ENCODE data around the gene RBM47. TPM values are rescaled to one million over a fixed set of nuclear protein-coding genes. Genes with fewer than 3 reads are reported as not detected.

Gene RBM47
- total and polyA plus RNA-seq, 3 donors from 2014 or later, result 17.8 to 95.1 (median 51.7) TPM

GRCh38 chr4:40584517-40585141 lies 45.0 kb downstream of the RBM47 start:
- intact Hi-C loops (cut with DNase I; ENCODE audit: low total_unique reads), result no loop called here
- Histone ChIP-seq H3K9me3 (no peaks in the 10 kb centered on the region), H3K27ac (no peak overlapping the region), H3K4me1 (peaks cover 15% of the 10 kb centered on the region), H3K27me3 (no peaks in the 10 kb centered on the region), H3K36me3 (ENCODE audit: low read depth, missing control alignments) (no peaks in the 10 kb centered on the region), H3K4me3 (no peak overlapping the region)
- no peak for DNase-seq
- WGBS, 2 donors, result 89 to 94% methylated on average over 3 of the region's 3 CpGs
- TF ChIP-seq, protein P1, sequence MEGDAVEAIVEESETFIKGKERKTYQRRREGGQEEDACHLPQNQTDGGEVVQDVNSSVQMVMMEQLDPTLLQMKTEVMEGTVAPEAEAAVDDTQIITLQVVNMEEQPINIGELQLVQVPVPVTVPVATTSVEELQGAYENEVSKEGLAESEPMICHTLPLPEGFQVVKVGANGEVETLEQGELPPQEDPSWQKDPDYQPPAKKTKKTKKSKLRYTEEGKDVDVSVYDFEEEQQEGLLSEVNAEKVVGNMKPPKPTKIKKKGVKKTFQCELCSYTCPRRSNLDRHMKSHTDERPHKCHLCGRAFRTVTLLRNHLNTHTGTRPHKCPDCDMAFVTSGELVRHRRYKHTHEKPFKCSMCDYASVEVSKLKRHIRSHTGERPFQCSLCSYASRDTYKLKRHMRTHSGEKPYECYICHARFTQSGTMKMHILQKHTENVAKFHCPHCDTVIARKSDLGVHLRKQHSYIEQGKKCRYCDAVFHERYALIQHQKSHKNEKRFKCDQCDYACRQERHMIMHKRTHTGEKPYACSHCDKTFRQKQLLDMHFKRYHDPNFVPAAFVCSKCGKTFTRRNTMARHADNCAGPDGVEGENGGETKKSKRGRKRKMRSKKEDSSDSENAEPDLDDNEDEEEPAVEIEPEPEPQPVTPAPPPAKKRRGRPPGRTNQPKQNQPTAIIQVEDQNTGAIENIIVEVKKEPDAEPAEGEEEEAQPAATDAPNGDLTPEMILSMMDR (IDR thresholded peaks at IDR 0.05), result no peak
- no peak for TF ChIP-seq POLR2A (IDR thresholded peaks at IDR 0.05)

DNA sequence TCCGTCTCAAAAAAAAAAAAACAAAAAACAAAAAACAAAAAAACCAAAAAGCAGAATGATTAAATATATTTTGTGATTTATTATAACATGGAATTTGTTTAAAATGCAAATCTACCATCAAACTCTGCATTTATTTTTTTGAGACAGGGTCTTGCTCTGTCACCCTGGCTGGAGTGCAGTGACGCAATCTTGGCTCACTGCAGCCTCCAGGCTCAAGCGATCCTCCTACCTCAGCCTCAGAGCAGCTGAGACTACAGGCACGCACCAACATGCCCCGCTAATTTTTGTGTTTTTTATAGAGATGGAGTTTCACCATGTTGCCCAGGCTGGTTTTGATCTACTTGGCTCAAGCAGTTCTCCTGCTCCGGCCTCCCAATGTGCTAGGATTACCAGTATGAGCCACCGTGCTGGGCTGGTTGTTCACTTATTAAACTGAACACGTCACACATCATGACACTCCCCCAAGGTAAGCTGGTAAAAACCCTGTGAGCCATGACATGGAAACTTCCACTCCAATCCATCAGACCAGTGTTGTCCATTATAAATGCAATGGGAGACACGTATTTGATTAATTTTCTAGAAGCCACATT lies 45.7 kb downstream of the RBM47 start:
- TF ChIP-seq, protein P1 (IDR thresholded peaks at IDR 0.05), result no peak
- TF ChIP-seq POLR2A (IDR thresholded peaks at IDR 0.05), result no peak

DNA sequence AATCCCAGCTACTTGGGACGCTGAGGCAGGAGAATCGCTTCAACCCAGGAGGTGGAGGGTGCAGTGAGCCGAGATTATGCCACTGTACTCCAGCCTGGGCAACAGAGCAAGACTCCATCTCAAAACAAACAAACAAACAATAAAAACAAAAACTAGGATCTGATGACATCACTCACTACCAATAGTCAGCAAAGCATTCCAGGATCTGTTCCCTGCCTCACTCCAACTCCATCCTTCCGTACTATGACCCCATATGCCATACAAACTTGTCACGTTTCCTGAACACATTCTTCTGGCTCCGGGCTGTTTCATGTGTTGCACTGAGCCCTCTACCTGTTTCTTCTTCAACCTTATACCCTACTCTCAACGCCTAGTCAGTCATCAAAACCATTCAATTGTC lies 47.3 kb downstream of the RBM47 start:
- DNase-seq, result no peak
- Histone ChIP-seq H3K27ac (no peak overlapping the region), H3K4me3 (no peak overlapping the region), H3K27me3 (no peaks in the 10 kb centered on the region), H3K4me1 (peaks cover 24% of the 10 kb centered on the region), H3K9me3 (no peaks in the 10 kb centered on the region), H3K36me3 (ENCODE audit: low read depth, missing control alignments) (no peaks in the 10 kb centered on the region)
- TF ChIP-seq, protein P1 (IDR thresholded peaks at IDR 0.05), result no peak
- TF ChIP-seq POLR2A (IDR thresholded peaks at IDR 0.05), result no peak
- 84 to 88% methylated on average over 7 of the region's 7 CpGs for WGBS, 2 donors
- intact Hi-C loops (cut with DNase I; ENCODE audit: low total_unique reads), result no loop called here

More for the DNA sequence above, 45.7 kb downstream of the RBM47 start:
- H3K27ac ChIP-seq, result no peak overlapping the region
- no peak for DNase-seq
- H3K4me1 ChIP-seq, result peaks cover 15% of the 10 kb centered on the region
- H3K9me3 ChIP-seq, result no peaks in the 10 kb centered on the region
- H3K4me3 ChIP-seq, result no peak overlapping the region
- intact Hi-C loops (cut with DNase I; ENCODE audit: low total_unique reads), result no loop called here
- no peaks in the 10 kb centered on the region for H3K36me3 ChIP-seq (ENCODE audit: low read depth, missing control alignments)
- 95% methylated on average over 9 of the region's 9 CpGs for WGBS, 2 donors
- no peaks in the 10 kb centered on the region for H3K27me3 ChIP-seq

- H3K4me3 ChIP-seq, result no peak overlapping the region
- 75 to 76% methylated on average over 15 of the region's 15 CpGs for WGBS, 2 donors
- no peaks in the 10 kb centered on the region for H3K9me3 ChIP-seq
- no peaks in the 10 kb centered on the region for H3K27me3 ChIP-seq
- intact Hi-C loops (cut with DNase I; ENCODE audit: low total_unique reads), result no loop called here
- peaks cover 24% of the 10 kb centered on the region for H3K4me1 ChIP-seq
- TF ChIP-seq, protein P1 (IDR thresholded peaks at IDR 0.05), result no peak
- TF ChIP-seq POLR2A (IDR thresholded peaks at IDR 0.05), result no peak
- H3K36me3 ChIP-seq (ENCODE audit: low read depth, missing control alignments), result no peaks in the 10 kb centered on the region
- no peak for DNase-seq
- H3K27ac ChIP-seq, result peak overlapping the region in 1 of 2 donors; percentile 13
These were observed 48.2 kb downstream of the RBM47 start for GRCh38 chr4:40581254-40582140.
